GM18517 (cell line): ENCODE measurements around the gene ATM.
A peak's percentile ranks its signal among the peaks of the same experiment; 100 is the strongest.
"Not testable (repeated sequence)": the region's sequence is repeated elsewhere in the genome, so short reads cannot be mapped to it uniquely, and the experiment has no call there.

Experiments used
- ATAC-seq: cut with Tn5 transposase; IDR thresholded peaks from one replicate; pipeline ENCODE4 v1.9.1; 2021; ENCODE audit warnings: mild to moderate bottlenecking, moderate library complexity; ENCODE audit not compliant: unreplicated experiment

The ATM gene

GRCh38 chr11:108269583-108269982 is 46.7 kb downstream of the ATM start:
- ATAC-seq, result no peak

- ATAC-seq, result not testable (repeated sequence)
These were observed 54.2 kb downstream of the ATM start for GRCh38 chr11:108276985-108277616.

DNA sequence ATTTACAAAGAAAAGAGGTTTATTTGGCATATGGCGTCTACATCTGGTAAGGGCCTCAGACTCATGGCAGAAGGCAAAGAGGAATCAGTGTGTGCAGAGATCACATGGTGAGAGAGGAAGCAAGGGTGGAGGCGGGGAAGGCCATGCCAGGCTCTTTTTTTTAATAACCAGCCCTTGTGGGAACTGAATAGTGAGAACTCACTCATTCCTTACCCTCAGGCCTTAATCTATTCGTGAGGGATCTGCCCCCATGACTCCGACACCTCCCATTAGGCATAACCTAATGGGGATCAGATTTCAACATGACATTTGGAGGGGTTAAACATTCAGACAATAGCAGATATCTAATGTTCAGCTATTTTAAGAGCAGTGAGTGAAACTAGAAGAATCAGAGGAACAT is 55.7 kb downstream of the ATM start:
- no peak for ATAC-seq

DNA sequence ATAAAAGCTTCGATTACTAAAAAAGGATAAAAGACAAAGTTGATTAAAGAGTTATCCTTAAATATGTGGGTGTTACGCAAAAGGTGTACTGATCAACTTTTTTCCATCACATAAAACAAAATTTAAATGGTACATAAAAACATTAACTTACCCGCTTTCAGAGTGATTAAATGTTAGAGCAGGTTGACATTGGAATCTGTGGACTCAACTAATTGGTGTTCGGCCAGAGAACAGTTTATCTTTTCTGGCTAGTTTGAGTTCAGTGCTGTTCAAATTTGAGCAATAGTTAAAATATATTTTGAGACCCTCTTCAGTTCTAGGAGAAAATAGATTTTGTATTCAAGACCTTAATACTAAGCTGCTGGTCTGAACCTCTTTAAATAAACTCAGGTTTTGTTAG is 56.1 kb downstream of the ATM start:
- no peak for ATAC-seq

GRCh38 chr11:108286370-108286769 is 63.5 kb downstream of the ATM start:
- ATAC-seq, result no peak

DNA sequence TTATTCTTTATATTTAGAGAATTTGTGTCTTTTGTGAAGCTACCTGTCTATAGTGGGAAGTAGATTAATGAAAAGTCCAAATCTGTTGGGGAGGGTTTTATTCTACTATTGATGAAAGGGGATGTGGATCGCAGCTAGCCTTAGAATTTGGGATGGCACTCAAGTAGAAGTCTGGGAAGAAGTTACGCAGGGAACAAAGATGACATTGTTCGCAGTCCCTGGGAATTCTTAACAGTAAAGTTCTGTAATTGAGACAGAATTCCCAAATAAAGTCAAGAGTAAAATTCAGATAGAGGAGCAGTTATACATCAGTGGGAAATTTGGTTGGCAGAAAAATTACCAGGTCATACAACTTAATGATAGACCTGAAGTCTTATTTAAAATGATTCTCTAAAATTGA is 64.1 kb downstream of the ATM start:
- ATAC-seq, result no peak

DNA sequence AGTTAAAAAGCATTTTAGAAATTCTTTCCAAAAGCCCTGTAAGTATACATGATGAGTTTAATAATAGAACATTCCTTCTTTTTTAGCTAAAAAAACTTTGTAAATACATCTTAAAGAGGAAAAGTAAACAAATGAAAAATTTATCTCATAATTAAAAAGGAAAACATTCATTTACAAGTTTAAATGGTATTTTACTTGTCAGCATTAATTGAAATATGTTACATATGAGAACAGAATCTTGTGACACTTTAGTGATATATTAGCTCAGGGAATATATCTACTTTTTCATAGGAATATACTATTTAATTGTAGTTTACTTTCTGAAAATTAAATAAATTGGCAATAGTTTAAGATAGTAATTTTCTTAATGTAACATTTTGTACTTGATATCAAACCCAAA is 66.2 kb downstream of the ATM start:
- ATAC-seq, result not testable (repeated sequence)

DNA sequence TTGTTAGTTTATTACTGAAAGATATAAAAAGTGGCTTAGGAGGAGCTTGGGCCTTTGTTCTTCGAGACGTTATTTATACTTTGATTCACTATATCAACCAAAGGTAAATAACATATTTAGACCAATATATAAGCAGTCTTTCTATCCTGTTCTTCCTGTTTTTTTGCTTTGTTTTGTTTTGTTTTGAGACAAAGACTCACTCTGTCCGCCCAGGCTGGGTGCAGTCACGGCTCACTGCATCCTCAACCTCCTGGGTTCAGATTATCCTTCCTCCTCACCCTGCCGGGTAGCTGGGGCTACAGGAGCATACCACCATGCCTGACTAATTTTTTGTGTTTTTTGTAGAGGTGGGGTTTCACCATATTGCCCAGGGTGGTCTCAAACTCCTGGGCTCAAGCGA is 66.8 kb downstream of the ATM start:
- no peak for ATAC-seq

- no peak for ATAC-seq
These were observed 70.4 kb downstream of the ATM start for GRCh38 chr11:108293229-108293628.

- ATAC-seq, result peak; percentile 85
These were observed 79.4 kb downstream of the ATM start for GRCh38 chr11:108302121-108302785.

DNA sequence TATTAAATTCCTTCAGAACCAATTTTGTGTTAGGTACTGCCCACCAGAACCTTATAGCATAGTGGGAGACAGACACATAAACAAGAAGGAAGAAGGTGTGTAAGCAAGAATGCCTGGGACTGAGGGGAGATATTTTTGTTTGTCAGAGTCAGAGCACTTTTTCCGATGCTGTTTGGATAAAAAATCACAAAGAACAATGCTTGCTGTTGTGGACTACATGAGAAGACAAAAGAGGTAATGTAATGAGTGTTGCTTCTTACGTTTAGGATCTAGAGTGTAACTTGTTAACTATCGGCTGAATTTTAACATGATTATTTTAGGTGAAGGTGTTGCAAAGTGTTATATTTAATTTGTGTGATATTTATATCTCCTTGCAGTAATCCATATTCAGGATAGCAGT is 84.9 kb downstream of the ATM start:
- ATAC-seq, result no peak

DNA sequence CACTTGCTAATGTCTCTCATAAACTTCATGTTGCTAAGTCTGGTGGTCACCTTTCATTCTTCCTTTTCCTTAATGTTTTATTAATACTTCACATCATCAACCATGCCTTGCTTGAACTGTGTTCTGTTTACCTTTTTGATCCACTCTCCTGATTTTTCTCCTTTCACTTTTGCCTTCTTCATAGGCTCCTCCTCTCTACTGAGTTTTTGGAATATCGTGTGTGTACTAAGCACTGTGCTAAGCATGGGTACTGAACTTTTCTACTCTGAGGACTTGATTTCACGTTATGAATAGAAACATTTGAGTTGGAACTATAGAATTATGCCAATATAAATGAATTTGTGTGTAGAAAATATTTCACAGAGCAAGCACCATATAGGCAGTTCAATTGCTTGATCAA is 90.6 kb downstream of the ATM start:
- ATAC-seq, result no peak

DNA sequence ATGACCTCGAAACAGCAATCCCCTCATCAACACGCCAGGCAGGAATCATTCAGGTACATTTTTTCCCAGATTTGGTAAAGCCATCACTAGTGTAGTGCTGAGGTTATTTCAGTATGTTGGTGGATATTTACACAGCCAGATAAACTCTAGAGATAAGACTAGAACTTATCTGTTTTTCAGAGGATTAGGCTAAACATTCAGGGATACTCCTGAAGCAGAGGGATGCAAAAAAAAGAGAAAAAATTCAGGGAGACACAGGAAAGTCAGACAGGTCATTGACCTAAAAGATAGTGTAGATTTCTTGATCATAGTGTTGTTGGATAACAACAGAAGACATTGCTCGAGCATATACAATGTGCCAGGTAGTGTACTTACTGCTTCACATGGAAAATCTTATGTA is 93.2 kb downstream of the ATM start:
- no peak for ATAC-seq

DNA sequence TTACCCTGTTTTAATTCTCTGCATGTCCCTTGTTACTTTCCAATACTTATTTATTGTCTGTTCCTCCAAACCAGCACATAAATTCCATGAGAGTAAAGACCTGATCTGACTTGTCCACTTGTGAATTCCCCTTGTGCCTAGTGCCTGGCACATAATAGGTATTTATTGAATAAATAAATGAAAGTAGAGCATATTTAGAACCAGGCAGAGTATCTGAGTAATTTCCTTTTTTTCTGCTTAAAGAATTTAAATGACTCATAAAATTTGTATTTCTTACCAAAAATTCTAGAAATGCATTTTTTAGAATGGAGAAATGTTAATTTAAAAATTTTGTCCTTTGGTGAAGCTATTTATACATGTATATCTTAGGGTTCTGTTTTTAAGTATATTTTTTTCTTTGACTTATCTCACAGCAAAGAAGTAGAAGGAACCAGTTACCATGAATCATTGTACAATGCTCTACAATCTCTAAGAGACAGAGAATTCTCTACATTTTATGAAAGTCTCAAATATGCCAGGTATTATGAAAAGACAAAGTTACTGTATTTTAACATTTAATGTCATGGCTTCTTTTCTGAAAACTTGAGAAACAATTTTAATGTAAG is 96.8 kb downstream of the ATM start:
- ATAC-seq, result no peak

GRCh38 chr11:108322666-108323065 is 99.8 kb downstream of the ATM start:
- ATAC-seq, result no peak

GRCh38 chr11:108324587-108324986 is 101.7 kb downstream of the ATM start:
- no peak for ATAC-seq

DNA sequence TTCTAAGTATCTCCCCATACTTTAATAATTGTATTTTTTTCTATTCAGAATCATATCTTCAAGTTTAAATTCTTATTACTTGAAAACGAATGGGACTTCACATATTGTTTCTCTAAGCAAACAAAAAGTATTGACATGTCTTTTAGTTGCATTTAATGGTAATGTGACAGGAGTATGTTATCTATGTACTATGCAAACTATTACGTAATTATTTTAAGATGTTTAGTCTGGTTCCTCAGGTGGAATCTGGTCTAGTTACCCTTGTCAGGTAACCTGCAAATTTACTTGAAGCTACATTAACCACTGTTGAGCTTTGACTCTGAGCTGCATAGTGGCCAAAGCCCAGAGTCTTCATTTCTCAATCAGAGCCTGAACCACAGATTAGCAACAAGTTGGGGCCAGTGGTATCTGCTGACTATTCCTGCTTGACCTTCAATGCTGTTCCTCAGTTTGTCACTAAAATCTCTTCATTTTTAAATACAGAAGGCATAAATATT is 110.6 kb downstream of the ATM start:
- no peak for ATAC-seq

- ATAC-seq, result no peak
These were observed 115.9 kb downstream of the ATM start for GRCh38 chr11:108338750-108339149.

DNA sequence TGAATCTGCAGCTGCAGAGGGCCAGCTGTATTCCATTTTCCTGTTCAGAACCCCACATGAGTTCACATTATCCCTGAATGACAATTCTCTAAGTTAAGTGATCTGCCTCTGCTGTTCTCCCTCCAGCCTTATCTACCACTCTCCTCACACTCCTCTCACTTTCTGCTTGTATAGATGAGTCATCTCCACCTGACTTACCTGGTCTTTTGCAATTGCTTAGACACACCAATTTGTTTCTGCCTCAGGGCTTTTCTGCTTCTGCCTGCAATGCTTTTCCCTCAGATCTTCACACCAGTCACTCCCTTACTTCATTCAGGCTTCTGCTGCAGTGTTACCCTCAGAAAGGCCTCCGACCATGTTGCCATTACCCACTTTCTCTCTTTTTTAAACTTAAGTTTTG is 118.1 kb downstream of the ATM start:
- ATAC-seq, result no peak

- no peak for ATAC-seq
These were observed 118.8 kb downstream of the ATM start for GRCh38 chr11:108341654-108342053.

GRCh38 chr11:108343714-108344113 is 120.8 kb downstream of the ATM start:
- no peak for ATAC-seq

- no peak for ATAC-seq
These were observed 122.9 kb downstream of the ATM start for GRCh38 chr11:108345767-108346166.
